Activated B cell treated with CpG ODN at 0.5 μM for 24 hours (primary cell): Measurements from ENCODE around the gene ZMYND19. TPM values are rescaled to one million over a fixed set of nuclear protein-coding genes. Genes with fewer than 3 reads are reported as not detected.
"Not testable (repeated sequence)": the region's sequence is repeated elsewhere in the genome, so short reads cannot be mapped to it uniquely, and the experiment has no call there.

Experiments used
- ATAC-seq: fragments of 200-7000 bp; cut with Tn5 transposase; one replicate; pipeline ENCODE4 v1.10.0; 2021; ENCODE audit warnings: low read depth, mild to moderate bottlenecking, moderate library complexity
- CTCF ChIA-PET: fragments of 350-600 bp; sonication (Branson Sonifier 250); formaldehyde crosslinking; loops from one replicate; lab custom pipeline; 2021; ENCODE audit warnings: antibody characterized with exemption; lab: Charles Lee
- POLR2A ChIA-PET: fragments of 350-600 bp; sonication (Branson Sonifier 250); formaldehyde crosslinking; loops from one replicate; lab custom pipeline; 2021; ENCODE audit warnings: antibody characterized with exemption; lab: Charles Lee
- DNase-seq: peaks from one replicate; pipeline ENCODE4 v3.0.0; 2022
- H3K27ac Mint-ChIP-seq: one replicate; pipeline ENCODE4 v1.8.0; 2020; ENCODE audit warnings: mixed read lengths
- H3K27me3 Mint-ChIP-seq: one replicate; pipeline ENCODE4 v1.8.0; 2021; ENCODE audit warnings: mixed read lengths
- H3K36me3 Mint-ChIP-seq: one replicate; pipeline ENCODE4 v1.8.0; 2021; ENCODE audit warnings: low read depth, mixed read lengths
- H3K4me1 Mint-ChIP-seq: one replicate; pipeline ENCODE4 v1.8.0; 2021; ENCODE audit warnings: mixed read lengths
- H3K4me3 Mint-ChIP-seq: one replicate; pipeline ENCODE4 v1.8.0; 2020; ENCODE audit warnings: mild to moderate bottlenecking, mixed read lengths
- H3K9me3 Mint-ChIP-seq: one replicate; pipeline ENCODE4 v1.8.0; 2020; ENCODE audit warnings: mixed read lengths
- intact Hi-C: fragments of 100-400 bp; cut with micrococcal nuclease; formaldehyde crosslinking; loops from one replicate; pipeline ENCODE4 v1.15.1; 2024
- total RNA-seq: library from RNA; stranded (reverse); gene quantifications from 2 replicates; pipeline ENCODE4 v1.2.3, GENCODE V29; 2022
- TF ChIP-seq, protein P1 (sequence below): fragments of 200-600 bp; IDR thresholded peaks from one replicate; pipeline ENCODE4 v1.8.0; 2022; ENCODE audit warnings: antibody characterized with exemption, mild to moderate bottlenecking

Gene ZMYND19
- total RNA-seq, 1 donor from 2014 or later: 21.9 TPM

DNA sequence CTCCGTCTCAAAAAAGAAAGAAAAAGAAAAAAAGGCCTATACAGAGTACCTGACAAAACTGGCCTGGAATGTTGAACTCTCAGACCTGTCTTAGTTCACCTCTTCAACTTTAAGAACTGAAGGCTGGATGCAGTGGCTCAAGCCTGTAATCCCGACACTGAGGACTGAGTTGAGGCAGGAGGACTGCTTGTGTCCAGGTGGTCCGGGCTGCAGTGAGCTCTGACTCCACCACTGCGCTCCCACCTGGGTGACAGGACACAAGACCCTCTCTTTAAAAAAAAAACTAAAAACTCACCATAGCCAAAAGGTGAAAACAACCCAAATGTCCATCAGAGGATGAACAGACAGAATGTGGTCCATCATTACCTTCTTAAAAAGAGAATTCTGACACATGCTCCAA lies 32.2 kb downstream of the ZMYND19 start:
- ChIA-PET CTCF (no interaction called here), POLR2A (no interaction called here)
- TF ChIP-seq, protein P1, sequence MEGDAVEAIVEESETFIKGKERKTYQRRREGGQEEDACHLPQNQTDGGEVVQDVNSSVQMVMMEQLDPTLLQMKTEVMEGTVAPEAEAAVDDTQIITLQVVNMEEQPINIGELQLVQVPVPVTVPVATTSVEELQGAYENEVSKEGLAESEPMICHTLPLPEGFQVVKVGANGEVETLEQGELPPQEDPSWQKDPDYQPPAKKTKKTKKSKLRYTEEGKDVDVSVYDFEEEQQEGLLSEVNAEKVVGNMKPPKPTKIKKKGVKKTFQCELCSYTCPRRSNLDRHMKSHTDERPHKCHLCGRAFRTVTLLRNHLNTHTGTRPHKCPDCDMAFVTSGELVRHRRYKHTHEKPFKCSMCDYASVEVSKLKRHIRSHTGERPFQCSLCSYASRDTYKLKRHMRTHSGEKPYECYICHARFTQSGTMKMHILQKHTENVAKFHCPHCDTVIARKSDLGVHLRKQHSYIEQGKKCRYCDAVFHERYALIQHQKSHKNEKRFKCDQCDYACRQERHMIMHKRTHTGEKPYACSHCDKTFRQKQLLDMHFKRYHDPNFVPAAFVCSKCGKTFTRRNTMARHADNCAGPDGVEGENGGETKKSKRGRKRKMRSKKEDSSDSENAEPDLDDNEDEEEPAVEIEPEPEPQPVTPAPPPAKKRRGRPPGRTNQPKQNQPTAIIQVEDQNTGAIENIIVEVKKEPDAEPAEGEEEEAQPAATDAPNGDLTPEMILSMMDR: no peak
- intact Hi-C loops: loop anchor here (10.0 kb wide), 1 partner anchor 763 kb away; the partner anchor contains the start of genes CCDC183 and TMEM141
- H3K27me3 Mint-ChIP-seq: no peaks in the 10 kb centered on the region
- no peak for ATAC-seq
- H3K27ac Mint-ChIP-seq: no peak overlapping the region
- H3K4me3 Mint-ChIP-seq: no peak overlapping the region
- no peaks in the 10 kb centered on the region for H3K9me3 Mint-ChIP-seq
- H3K36me3 Mint-ChIP-seq: peaks cover 66% of the 10 kb centered on the region
- H3K4me1 Mint-ChIP-seq: peaks cover 2% of the 10 kb centered on the region
- DNase-seq: no peak

DNA sequence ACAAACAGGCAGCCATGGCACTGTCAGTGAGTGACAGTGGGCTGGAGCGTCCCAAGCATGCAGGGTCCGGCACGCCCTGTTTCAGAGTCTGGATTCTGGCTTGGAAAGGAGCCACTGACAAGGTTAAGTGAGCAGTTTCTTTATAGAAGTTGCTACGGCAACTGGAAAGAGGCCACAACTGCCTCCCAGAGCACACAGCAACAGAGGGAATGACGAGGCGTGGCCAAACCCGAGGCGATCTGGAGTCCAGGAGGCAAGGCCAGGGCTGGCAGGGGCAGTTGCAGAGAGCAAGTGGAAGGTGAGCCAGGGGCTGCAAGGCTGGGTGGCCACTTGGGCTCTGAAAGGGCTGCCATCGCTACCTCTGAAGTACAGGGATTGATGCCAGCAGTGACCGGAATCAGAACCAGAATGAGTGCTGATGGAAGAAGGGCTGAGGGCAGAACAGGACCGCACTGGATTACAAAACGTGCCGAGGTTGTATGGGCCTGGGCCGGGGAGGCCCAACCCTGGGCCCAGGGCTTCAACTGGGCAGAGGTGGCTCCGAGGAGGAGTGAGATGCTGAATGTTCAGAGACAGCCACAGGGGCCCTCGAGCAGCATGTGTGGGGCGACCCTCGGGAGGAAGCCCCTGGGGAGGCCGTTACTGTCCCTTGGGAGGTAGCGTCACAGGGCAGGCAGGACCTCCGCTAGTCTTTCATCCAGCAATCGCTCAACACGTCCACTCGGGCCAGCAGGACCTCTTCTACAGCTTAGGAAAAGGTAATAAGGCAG lies 34.1 kb downstream of the ZMYND19 start:
- TF ChIP-seq, protein P1: no peak
- H3K27me3 Mint-ChIP-seq: no peaks in the 10 kb centered on the region
- CTCF ChIA-PET: no interaction called here
- H3K27ac Mint-ChIP-seq: no peak overlapping the region
- H3K4me1 Mint-ChIP-seq: peaks cover 6% of the 10 kb centered on the region
- H3K9me3 Mint-ChIP-seq: no peaks in the 10 kb centered on the region
- no peak for ATAC-seq
- H3K36me3 Mint-ChIP-seq: peaks cover 55% of the 10 kb centered on the region
- no peak for DNase-seq
- no peak overlapping the region for H3K4me3 Mint-ChIP-seq
- intact Hi-C loops: loop anchor here (10.0 kb wide), 1 partner anchor 761 kb away; the partner anchor contains the start of genes CCDC183 and TMEM141
- POLR2A ChIA-PET: no interaction called here

DNA sequence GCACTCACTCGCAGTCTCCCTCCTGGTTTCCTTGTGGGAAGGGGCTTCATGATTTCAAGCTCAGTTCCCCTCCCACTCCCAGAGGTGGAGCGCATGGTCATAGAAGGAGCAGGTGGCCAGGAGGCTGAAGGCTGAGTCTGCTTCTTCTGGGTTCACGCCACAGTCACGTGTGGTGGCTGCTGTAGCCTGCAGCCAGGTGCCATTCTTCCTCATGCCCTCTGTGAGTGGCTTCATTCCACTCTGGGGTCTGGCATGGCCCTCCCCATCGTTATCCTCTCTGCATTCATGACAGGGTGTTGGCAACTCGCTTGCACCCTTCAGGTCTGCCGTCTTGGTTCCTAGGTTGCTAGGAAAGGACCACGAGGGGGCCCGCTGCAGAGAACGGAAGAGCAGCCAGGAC lies 35.1 kb downstream of the ZMYND19 start:
- H3K4me3 Mint-ChIP-seq: no peak overlapping the region

DNA sequence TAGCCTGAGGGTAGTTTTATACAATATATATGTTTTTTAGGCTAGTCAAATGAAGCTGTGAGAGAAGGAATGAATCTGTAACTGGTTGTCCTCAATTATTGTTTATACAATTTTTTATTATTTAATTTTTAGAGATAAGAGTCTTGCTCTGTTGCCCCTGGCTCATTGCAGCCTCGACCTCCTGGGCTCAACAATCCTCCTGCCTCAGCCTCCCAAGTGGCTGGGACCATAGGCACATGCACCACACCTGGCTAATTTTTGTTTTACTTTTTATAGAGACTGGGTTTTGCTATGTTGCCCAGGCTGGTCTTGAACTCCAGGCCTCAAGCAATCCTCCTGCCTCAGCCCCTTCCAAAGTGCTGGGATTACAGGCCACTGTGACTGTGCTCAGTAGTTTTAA lies 36.0 kb downstream of the ZMYND19 start:
- POLR2A ChIA-PET: interaction anchor here (1.2 kb wide), 1 partner anchor 93 kb away, joined by 3 read pairs; no protein-coding TSS in a partner anchor
- intact Hi-C loops: loop anchor here (5.0 to 10.0 kb wide), 3 partner anchors 38 to 760 kb away; partner anchors contain the start of genes CCDC183, MAN1B1, TMEM141 and ZMYND19
- Mint-ChIP-seq H3K36me3 (peaks cover 43% of the 10 kb centered on the region), H3K27me3 (no peaks in the 10 kb centered on the region), H3K4me1 (peaks cover 16% of the 10 kb centered on the region), H3K27ac (peak overlapping the region; percentile 44), H3K9me3 (no peaks in the 10 kb centered on the region), H3K4me3 (no peak overlapping the region)
- no peak for ATAC-seq
- DNase-seq: no peak
- CTCF ChIA-PET: no interaction called here
- TF ChIP-seq, protein P1: no peak

More for the DNA sequence above, 35.1 kb downstream of the ZMYND19 start:
- no peak overlapping the region for H3K27ac Mint-ChIP-seq
- DNase-seq (no peak), ATAC-seq (no peak)
- H3K27me3 Mint-ChIP-seq: no peaks in the 10 kb centered on the region
- no peaks in the 10 kb centered on the region for H3K9me3 Mint-ChIP-seq
- peaks cover 8% of the 10 kb centered on the region for H3K4me1 Mint-ChIP-seq
- TF ChIP-seq, protein P1: no peak
- CTCF ChIA-PET: no interaction called here
- peaks cover 51% of the 10 kb centered on the region for H3K36me3 Mint-ChIP-seq
- intact Hi-C loops: loop anchor here (10.0 kb wide), 1 partner anchor 760 kb away; the partner anchor contains the start of genes CCDC183 and TMEM141
- POLR2A ChIA-PET: no interaction called here

DNA sequence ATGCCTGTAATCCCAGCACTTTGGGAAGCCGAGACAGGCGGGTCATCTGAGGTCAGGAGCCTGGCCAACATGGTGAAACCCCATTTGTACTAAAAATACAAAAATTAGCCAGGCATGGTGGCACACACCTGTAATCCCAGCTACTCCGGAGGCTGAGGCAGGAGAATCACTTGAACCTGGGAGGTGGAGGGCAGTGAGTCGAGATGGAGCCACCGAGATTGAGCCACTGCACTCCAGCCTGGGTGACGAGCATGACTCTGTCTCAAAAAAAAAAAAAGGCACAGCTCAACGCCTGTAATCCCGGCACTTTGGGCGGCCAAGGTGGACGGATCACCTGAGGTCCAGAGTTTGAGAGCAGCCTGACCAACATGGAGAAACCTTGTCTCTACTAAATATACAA lies 36.7 kb downstream of the ZMYND19 start:
- POLR2A ChIA-PET: interaction anchor here (1.2 kb wide), 1 partner anchor 92 kb away, joined by 3 read pairs; no protein-coding TSS in a partner anchor
- ATAC-seq, H3K9me3 Mint-ChIP-seq, DNase-seq, H3K27me3 Mint-ChIP-seq, H3K4me3 Mint-ChIP-seq, CTCF ChIA-PET, H3K27ac Mint-ChIP-seq: not testable (repeated sequence)
- Mint-ChIP-seq H3K4me1 (peaks cover 23% of the 10 kb centered on the region), H3K36me3 (peaks cover 43% of the 10 kb centered on the region)
- intact Hi-C loops: loop anchor here (5.0 to 10.0 kb wide), 3 partner anchors 39 to 759 kb away; partner anchors contain the start of genes CCDC183, MAN1B1, TMEM141 and ZMYND19
